ENCODE data around the gene NLE1. TPM values are rescaled to one million over a fixed set of nuclear protein-coding genes. Genes with fewer than 3 reads are reported as not detected.

Gene NLE1
- total and polyA plus RNA-seq, 7 donors, result 3.0 to 16.8 (median 11.2) TPM

- H3K36me3 ChIP-seq, result no peaks in the 10 kb centered on the region
- WGBS, 2 donors, result 89 to 91% methylated on average over 17 of the region's 17 CpGs
- TF ChIP-seq CTCF (IDR thresholded peaks at IDR 0.05), result no peak
- TF ChIP-seq POLR2AphosphoS5 (IDR thresholded peaks at IDR 0.05), result no peak
- no peak for TF ChIP-seq POLR2A (IDR thresholded peaks at IDR 0.05)
- TF ChIP-seq EP300 (IDR thresholded peaks at IDR 0.05), result no peak
- intact Hi-C loops (cut with DNase I), result loop anchor here (2.0 to 10.0 kb wide), 3 partner anchors 142 to 575 kb away; no protein-coding TSS in a partner anchor
- no peaks in the 10 kb centered on the region for H3K27me3 ChIP-seq
- H3K27ac ChIP-seq, result no peak overlapping the region
- DNase-seq, result no peak
- no peak overlapping the region for H3K4me3 ChIP-seq
- H3K4me1 ChIP-seq, result no peaks in the 10 kb centered on the region
- H3K9me3 ChIP-seq, result no peaks in the 10 kb centered on the region
Measured at GRCh38 chr17:35169835-35170363, 27.8 kb upstream of the NLE1 start.

GRCh38 chr17:35167666-35168065 lies 25.6 kb upstream of the NLE1 start:
- H3K27ac ChIP-seq, result no peak overlapping the region
- 72 to 88% methylated on average over 1 of the region's 1 CpG for WGBS, 2 donors
- no peaks in the 10 kb centered on the region for H3K9me3 ChIP-seq
- intact Hi-C loops (cut with DNase I), result loop anchor here (10.0 kb wide), 1 partner anchor 577 kb away; no protein-coding TSS in a partner anchor
- no peak overlapping the region for H3K4me3 ChIP-seq
- no peaks in the 10 kb centered on the region for H3K36me3 ChIP-seq
- no peaks in the 10 kb centered on the region for H3K4me1 ChIP-seq
- peak; percentile 4 for DNase-seq
- TF ChIP-seq CTCF (IDR thresholded peaks at IDR 0.05), result no peak
- no peak for TF ChIP-seq POLR2A (IDR thresholded peaks at IDR 0.05)
- no peak for TF ChIP-seq POLR2AphosphoS5 (IDR thresholded peaks at IDR 0.05)
- TF ChIP-seq EP300 (IDR thresholded peaks at IDR 0.05), result no peak
- no peaks in the 10 kb centered on the region for H3K27me3 ChIP-seq

GRCh38 chr17:35167046-35167445 lies 24.9 kb upstream of the NLE1 start:
- TF ChIP-seq CTCF (IDR thresholded peaks at IDR 0.05), result no peak
- TF ChIP-seq EP300 (IDR thresholded peaks at IDR 0.05), result no peak
- no peak for TF ChIP-seq POLR2A (IDR thresholded peaks at IDR 0.05)
- TF ChIP-seq POLR2AphosphoS5 (IDR thresholded peaks at IDR 0.05), result no peak
- no peak overlapping the region for H3K4me3 ChIP-seq
- no peaks in the 10 kb centered on the region for H3K4me1 ChIP-seq
- H3K27ac ChIP-seq, result no peak overlapping the region
- H3K9me3 ChIP-seq, result no peaks in the 10 kb centered on the region
- no peaks in the 10 kb centered on the region for H3K36me3 ChIP-seq
- H3K27me3 ChIP-seq, result no peaks in the 10 kb centered on the region
- intact Hi-C loops (cut with DNase I), result loop anchor here (10.0 kb wide), 1 partner anchor 578 kb away; no protein-coding TSS in a partner anchor
- DNase-seq, result peak; percentile 20
- WGBS, 2 donors, result 48 to 76% methylated on average over 3 of the region's 3 CpGs

- TF ChIP-seq CTCF (IDR thresholded peaks at IDR 0.05) (no peak), POLR2A (IDR thresholded peaks at IDR 0.05) (no peak), POLR2AphosphoS5 (IDR thresholded peaks at IDR 0.05) (no peak), EP300 (IDR thresholded peaks at IDR 0.05) (no peak)
- H3K27me3 ChIP-seq, result no peaks in the 10 kb centered on the region
- H3K4me3 ChIP-seq, result no peak overlapping the region
- H3K27ac ChIP-seq, result no peak overlapping the region
- no peaks in the 10 kb centered on the region for H3K9me3 ChIP-seq
- WGBS, 2 donors, result 53 to 69% methylated on average over 5 of the region's 5 CpGs
- peak; percentile 49 for DNase-seq
- H3K36me3 ChIP-seq, result no peaks in the 10 kb centered on the region
- H3K4me1 ChIP-seq, result no peaks in the 10 kb centered on the region
- intact Hi-C loops (cut with DNase I), result loop anchor here (10.0 kb wide), 1 partner anchor 578 kb away; no protein-coding TSS in a partner anchor
Measured at GRCh38 chr17:35166526-35166925, 24.4 kb upstream of the NLE1 start.

- Histone ChIP-seq H3K27me3 (no peaks in the 10 kb centered on the region), H3K36me3 (no peaks in the 10 kb centered on the region), H3K27ac (no peak overlapping the region), H3K4me3 (no peak overlapping the region), H3K9me3 (no peaks in the 10 kb centered on the region), H3K4me1 (no peaks in the 10 kb centered on the region)
- peak; percentile 17 for DNase-seq
- intact Hi-C loops (cut with DNase I), result loop anchor here (10.0 kb wide), 1 partner anchor 580 kb away; no protein-coding TSS in a partner anchor
- TF ChIP-seq POLR2A (IDR thresholded peaks at IDR 0.05), result no peak
- no peak for TF ChIP-seq CTCF (IDR thresholded peaks at IDR 0.05)
- TF ChIP-seq POLR2AphosphoS5 (IDR thresholded peaks at IDR 0.05), result no peak
- no peak for TF ChIP-seq EP300 (IDR thresholded peaks at IDR 0.05)
- 64 to 85% methylated on average over 5 of the region's 5 CpGs for WGBS, 2 donors
Measured at GRCh38 chr17:35164716-35165115, 22.6 kb upstream of the NLE1 start.
